NCI-H1105 treated with DMSO at 0.1 percent for 48 hours (cell line): ENCODE data around the gene PCDHGA9.
"Not testable (repeated sequence)": the region's sequence is repeated elsewhere in the genome, so short reads cannot be mapped to it uniquely, and the experiment has no call there.

Experiments used
- DNase-seq: peaks from one replicate; lab custom pipeline; 2025; lab: John Stamatoyannopoulos, UW

PCDHGA9 gene

DNA sequence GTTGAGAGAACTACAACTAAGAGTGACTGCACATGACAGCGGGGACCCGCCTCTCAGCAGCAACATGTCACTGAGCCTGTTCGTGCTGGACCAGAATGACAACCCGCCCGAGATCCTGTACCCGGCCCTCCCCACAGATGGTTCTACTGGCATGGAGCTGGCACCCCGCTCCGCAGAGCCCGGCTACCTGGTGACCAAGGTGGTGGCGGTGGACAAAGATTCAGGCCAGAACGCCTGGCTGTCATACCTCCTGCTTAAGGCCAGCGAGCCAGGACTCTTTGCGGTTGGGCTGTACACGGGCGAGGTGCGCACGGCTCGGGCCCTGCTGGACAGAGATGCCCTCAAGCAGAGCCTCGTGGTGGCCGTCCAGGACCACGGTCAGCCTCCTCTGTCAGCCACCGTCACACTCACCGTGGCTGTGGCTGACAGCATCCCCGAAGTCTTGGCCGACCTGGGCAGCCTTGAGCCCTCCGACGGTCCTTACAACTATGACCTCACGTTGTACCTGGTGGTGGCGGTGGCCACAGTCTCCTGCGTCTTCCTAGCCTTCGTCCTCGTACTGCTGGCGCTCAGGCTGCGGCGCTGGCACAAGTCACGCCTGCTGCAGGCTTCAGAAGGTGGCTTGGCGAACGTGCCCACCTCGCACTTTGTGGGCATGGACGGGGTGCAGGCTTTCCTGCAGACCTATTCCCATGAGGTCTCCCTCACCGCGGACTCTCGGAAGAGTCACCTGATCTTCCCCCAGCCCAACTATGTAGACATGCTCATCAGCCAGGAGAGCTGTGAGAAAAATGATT, 17.9 kb upstream of the PCDHGA9 start:
- DNase-seq: no peak

DNA sequence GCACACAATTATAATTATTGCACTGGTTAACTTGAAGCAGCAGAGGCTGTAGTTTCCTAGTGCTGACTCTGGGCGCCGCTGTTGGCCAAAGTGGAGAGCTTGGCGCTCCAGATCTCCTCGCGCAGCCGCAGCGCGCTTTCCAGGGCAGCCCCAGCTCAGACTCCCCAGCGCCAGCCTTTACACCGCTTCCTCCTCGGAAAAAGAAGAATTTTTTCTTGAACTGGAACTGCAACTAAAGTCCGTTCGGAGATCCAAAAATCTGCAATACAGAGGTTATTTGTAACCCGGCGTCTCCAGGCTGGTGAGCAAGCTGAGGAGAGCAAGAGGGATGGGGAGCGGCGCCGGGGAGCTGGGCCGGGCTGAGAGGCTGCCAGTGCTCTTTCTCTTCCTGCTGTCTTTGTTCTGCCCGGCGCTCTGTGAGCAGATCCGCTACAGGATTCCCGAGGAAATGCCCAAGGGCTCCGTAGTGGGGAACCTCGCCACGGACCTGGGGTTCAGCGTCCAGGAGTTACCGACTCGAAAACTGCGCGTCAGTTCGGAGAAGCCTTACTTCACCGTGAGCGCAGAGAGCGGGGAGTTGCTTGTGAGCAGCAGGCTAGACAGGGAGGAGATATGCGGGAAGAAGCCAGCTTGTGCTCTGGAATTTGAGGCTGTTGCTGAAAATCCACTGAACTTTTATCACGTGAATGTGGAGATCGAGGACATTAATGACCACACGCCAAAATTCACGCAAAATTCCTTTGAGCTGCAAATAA, 14.8 kb upstream of the PCDHGA9 start, which contains the start of gene PCDHGB4:
Gene PCDHGB4 (plus strand): TSS at position 142 of the 755 bp plus-strand sequence. CDS start 187 bp downstream, at position 329.
- DNase-seq: not testable (repeated sequence)

DNA sequence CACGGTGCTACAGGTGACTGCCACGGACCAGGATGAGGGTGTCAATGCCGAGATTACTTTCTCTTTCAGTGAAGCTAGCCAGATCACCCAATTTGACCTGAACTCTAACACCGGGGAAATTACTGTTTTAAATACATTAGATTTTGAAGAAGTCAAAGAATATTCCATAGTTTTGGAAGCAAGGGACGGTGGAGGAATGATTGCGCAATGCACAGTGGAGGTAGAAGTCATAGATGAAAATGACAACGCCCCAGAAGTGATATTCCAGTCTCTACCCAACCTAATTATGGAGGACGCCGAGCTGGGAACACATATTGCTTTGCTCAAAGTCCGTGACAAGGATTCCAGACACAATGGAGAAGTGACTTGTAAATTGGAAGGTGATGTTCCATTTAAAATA, 13.9 kb upstream of the PCDHGA9 start:
- DNase-seq: no peak

DNA sequence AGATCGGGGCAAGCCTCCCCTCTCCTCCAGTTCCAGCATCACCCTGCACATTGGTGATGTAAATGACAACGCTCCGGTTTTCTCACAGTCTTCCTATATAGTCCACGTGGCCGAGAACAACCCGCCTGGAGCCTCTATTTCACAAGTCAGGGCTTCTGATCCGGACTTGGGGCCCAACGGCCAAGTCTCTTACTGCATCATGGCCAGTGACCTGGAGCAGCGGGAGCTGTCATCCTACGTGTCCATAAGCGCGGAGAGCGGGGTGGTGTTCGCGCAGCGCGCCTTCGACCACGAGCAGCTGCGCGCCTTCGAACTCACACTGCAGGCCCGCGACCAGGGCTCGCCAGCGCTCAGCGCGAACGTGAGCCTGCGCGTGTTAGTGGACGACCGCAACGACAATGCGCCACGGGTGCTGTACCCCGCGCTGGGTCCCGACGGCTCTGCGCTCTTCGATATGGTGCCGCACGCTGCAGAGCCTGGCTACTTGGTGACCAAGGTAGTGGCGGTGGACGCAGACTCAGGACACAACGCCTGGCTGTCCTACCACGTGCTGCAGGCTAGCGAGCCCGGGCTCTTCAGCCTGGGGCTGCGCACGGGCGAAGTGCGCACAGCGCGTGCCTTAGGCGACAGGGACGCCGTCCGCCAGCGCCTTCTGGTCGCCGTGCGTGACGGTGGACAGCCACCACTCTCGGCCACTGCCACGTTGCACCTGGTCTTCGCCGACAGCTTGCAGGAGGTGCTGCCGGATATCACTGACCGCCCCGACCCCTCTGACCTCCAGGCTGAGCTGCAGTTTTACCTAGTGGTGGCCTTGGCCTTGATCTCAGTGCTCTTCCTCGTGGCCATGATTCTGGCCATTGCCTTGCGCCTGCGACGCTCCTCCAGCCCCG, 13.2 kb upstream of the PCDHGA9 start:
- no peak for DNase-seq

DNA sequence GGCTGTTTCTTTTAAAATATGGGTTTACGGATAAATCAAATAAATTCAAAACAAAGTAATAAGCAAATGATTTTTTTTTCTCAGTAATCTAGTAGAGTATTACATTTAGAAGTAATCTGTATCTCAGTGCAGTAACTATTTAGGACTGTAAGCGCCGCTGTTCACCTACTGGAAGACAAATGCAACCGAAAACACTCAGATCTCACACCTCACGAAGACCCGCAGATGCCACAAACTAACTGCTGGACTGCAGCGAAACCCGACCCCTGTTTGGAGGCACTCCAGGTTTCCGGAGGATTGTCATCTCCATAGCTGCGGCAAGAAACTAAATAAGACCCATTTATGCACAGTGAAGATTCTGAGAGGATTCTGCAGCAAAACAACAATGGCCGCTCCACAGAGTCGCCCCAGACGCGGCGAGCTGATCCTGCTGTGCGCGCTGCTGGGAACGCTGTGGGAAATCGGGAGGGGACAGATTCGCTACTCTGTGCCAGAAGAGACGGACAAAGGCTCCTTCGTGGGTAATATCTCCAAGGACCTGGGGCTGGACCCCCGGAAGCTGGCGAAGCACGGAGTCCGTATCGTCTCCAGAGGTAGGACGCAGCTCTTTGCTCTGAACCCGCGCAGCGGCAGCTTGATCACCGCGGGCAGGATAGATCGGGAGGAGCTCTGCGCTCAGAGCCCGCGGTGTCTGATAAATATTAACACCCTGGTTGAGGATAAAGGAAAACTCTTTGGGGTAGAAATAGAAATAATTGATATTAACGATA, 10.0 kb upstream of the PCDHGA9 start, which contains the start of gene PCDHGA8:
Gene PCDHGA8 (plus strand): TSS at position 205 of the 770 bp plus-strand sequence. CDS start 181 bp downstream, at position 386.
- no peak for DNase-seq

DNA sequence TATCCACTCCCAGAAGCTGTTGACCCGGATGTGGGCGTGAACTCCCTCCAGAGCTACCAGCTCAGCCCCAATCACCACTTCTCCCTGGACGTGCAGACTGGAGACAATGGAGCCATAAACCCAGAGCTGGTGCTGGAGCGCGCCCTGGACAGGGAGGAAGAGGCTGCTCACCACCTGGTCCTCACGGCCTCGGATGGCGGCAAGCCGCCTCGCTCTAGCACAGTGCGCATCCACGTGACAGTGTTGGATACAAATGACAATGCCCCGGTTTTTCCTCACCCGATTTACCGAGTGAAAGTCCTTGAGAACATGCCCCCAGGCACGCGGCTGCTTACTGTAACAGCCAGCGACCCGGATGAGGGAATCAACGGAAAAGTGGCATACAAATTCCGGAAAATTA, 9.3 kb upstream of the PCDHGA9 start:
- DNase-seq: no peak

DNA sequence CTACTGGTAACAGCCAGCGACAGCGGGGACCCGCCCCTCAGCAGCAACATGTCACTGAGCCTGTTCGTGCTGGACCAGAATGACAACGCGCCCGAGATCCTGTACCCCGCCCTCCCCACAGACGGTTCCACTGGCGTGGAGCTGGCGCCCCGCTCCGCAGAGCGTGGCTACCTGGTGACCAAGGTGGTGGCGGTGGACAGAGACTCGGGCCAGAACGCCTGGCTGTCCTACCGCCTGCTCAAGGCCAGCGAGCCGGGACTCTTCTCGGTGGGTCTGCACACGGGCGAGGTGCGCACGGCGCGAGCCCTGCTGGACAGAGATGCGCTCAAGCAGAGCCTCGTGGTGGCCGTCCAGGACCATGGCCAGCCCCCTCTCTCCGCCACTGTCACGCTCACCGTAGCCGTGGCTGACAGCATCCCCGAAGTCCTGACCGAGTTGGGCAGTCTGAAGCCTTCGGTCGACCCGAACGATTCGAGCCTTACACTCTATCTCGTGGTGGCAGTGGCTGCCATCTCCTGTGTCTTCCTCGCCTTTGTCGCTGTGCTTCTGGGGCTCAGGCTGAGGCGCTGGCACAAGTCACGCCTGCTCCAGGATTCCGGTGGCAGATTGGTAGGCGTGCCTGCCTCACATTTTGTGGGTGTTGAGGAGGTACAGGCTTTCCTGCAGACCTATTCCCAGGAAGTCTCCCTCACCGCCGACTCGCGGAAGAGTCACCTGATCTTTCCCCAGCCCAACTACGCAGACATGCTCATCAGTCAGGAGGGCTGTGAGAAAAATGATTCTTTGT, 8.0 kb upstream of the PCDHGA9 start:
- not testable (repeated sequence) for DNase-seq

DNA sequence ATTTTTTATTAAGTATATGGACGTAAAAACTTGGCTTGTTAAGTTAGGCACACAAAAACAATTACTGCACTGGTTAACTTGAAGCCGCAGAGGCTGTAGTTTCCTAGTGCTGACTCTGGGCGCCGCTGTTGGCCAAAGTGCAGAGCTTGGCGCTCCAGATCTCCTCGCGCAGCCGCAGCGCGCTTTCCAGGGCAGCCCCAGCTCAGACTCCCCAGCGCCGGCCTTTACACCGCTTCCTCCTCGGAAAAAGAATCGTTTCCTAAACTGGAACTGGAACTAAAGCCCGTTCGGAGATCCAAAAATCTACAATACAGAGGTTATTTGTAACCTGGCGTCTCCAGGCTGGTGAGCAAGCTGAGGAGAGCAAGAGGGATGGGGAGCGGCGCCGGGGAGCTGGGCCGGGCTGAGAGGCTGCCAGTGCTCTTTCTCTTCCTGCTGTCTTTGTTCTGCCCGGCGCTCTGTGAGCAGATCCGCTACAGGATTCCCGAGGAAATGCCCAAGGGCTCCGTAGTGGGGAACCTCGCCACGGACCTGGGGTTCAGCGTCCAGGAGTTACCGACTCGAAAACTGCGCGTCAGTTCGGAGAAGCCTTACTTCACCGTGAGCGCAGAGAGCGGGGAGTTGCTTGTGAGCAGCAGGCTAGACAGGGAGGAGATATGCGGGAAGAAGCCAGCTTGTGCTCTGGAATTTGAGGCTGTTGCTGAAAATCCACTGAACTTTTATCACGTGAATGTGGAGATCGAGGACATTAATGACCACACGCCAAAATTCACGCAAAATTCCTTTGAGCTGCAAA, 4.6 kb upstream of the PCDHGA9 start, which contains the start of gene PCDHGB5:
Gene PCDHGB5 (plus strand): TSS at position 192 of the 796 bp plus-strand sequence. CDS start 181 bp downstream, at position 373.
- not testable (repeated sequence) for DNase-seq

DNA sequence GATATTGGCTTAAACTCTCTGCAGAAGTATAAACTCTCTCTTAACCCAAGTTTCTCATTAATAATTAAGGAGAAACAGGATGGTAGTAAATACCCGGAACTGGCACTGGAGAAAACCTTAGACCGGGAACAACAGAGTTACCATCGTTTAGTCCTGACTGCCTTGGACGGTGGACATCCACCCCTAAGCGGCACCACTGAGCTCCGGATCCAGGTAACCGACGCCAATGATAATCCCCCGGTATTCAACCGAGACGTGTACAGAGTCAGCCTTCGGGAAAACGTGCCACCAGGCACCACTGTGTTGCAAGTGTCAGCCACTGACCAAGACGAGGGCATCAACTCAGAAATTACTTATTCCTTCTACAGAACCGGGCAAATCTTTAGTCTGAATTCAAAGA, 4.0 kb upstream of the PCDHGA9 start:
- no peak for DNase-seq

DNA sequence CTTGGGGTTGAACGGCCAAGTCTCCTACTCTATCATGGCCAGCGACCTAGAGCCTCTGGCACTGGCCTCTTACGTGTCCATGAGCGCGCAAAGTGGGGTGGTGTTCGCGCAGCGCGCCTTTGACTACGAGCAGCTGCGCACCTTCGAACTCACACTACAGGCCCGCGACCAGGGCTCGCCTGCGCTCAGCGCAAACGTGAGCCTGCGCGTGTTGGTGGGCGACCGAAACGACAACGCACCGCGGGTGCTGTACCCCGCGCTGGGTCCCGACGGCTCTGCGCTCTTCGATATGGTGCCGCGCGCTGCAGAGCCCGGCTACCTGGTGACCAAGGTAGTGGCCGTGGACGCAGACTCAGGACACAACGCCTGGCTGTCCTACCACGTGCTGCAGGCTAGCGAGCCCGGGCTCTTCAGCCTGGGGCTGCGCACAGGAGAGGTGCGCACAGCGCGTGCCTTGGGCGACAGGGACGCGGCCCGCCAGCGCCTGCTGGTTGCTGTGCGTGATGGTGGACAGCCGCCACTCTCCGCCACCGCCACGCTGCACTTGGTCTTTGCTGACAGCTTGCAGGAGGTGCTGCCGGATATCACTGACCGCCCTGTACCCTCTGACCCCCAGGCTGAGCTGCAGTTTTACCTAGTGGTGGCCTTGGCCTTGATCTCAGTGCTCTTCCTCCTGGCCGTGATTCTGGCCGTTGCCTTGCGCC, 2.9 kb upstream of the PCDHGA9 start:
- no peak for DNase-seq

DNA sequence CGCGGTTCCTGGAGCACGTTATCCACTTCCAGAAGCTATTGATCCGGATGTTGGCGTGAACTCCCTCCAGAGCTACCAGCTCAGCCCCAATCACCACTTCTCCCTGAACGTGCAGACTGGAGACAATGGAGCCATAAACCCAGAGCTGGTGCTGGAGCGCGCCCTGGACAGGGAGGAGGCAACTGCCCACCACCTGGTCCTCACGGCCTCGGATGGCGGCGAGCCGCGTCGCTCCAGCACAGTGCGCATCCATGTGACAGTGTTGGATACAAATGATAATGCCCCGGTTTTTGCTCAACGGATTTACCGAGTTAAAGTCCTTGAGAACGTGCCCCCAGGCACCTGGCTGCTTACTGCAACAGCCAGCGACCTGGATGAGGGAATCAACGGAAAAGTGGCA, 809 bp downstream of the PCDHGA9 start:
- no peak for DNase-seq

DNA sequence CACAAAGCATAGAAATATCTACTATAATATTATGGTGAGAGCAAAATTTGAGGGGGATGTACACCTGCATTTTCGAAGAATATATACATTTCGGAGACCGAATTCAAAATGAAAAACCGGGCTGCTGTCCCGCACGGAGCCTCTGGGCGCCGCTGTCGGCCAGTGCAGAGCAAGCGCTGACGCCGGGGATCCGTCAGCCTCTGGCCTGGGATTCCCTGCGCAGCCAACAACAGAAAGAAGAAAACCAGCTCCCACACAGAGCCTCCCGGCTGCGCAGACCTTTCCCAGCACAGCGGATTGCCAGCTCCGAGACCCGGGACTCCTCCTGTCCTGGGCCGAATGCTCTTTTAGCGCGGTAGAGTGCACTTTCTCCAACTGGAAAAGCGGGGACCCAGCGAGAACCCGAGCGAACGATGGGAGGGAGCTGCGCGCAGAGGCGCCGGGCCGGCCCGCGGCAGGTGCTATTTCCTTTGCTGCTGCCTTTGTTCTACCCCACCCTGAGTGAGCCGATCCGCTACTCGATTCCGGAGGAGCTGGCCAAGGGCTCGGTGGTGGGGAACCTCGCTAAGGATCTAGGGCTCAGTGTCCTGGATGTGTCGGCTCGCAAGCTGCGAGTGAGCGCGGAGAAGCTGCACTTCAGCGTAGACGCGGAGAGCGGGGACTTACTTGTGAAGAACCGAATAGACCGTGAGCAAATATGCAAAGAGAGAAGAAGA, 5.4 kb downstream of the PCDHGA9 start, which contains the start of gene PCDHGB6:
Gene PCDHGB6 (plus strand): TSS at position 232 of the 716 bp plus-strand sequence. CDS start 182 bp downstream, at position 414.
- DNase-seq: not testable (repeated sequence)

DNA sequence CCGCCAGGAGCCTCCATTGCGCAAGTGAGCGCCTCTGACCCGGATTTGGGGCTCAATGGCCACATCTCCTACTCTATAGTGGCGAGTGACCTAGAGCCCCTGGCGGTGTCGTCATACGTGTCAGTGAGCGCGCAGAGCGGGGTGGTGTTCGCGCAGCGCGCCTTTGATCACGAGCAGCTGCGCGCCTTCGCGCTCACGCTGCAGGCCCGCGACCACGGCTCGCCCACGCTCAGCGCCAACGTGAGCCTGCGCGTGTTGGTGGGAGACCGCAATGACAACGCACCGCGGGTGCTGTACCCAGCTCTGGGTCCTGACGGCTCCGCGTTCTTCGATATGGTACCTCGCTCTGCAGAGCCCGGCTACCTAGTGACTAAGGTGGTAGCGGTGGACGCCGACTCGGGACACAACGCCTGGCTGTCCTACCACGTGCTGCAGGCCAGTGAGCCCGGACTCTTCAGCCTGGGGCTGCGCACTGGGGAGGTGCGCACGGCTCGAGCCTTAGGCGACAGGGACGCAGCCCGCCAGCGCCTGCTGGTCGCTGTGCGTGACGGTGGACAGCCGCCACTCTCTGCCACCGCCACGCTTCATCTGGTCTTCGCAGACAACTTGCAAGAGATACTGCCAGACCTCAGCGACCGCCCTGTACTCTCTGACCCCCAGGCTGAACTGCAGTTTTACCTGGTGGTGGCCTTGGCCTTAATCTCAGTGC, 7.2 kb downstream of the PCDHGA9 start:
- DNase-seq: no peak

DNA sequence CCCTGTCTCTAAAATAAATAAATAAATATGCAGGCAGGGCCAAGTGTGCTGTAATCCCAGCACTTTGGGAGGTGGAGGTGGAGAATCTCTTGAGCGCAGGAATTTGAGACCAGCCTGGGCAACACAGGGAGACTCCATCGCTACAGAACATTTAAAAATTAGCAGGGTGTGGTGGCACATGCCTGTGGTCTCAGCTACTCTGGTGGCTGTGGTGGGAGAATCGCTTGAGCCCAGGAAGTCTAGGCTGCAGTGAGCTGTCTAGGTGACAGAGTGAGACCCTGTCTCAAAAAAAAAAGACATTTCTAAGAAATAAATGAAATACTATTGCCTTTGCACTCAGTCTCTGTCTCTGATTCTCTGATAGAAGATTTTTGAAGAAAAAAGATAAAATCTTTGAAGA, 9.0 kb downstream of the PCDHGA9 start:
- no peak for DNase-seq

DNA sequence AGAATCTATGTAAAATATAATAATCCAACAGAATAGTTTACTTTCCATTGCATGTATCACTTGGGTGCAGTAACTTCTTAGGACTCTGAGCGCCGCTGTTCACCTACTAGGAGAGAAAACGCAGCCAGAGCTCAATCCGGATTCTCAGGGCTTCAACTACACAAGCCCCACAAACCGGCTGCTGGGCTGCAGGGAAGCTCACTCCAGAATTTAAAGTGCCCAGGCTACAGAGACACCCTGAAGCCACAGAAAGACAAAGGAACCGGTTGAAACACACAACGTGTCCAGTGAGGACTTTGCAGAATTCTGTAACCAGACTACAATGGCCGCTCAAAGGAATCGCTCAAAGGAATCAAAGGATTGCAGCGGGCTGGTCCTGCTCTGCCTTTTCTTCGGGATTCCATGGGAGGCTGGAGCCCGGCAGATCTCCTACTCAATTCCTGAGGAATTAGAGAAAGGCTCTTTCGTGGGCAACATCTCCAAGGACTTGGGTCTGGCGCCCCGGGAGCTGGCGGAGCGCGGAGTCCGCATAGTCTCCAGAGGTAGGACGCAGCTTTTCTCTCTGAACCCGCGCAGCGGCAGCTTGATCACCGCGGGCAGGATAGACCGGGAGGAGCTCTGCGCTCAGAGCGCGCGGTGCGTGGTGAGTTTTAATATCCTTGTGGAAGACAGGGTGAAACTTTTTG, 10.4 kb downstream of the PCDHGA9 start, which contains the start of gene PCDHGA10:
Gene PCDHGA10 (plus strand): TSS at position 134 of the 686 bp plus-strand sequence. CDS start 189 bp downstream, at position 323.
- DNase-seq: no peak

DNA sequence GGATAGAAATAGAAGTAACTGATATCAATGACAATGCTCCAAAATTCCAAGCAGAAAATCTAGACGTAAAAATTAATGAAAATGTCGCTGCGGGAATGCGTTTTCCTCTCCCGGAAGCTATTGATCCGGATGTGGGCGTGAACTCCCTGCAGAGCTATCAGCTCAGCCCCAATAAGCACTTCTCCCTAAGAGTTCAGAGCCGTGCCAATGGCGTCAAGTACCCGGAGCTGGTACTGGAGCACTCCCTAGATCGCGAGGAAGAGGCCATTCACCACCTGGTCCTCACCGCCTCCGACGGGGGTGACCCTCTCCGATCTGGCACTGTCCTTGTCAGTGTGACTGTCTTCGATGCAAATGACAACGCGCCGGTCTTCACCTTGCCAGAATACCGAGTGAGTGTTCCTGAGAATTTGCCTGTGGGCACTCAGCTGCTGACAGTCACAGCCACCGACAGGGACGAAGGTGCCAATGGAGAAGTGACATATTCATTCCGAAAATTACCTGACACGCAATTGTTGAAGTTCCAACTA, 11.0 kb downstream of the PCDHGA9 start:
- no peak for DNase-seq
